HL-60 (cell line): ENCODE measurements around the gene KDM8.

ENCODE experiments used
- GABPA ChIP-seq: IDR thresholded peaks from 2 replicates; pipeline ENCODE4 v1.6.1; 2012; ENCODE audit warnings: low read depth
- TF ChIP-seq, protein P1 (sequence below): IDR thresholded peaks from 2 replicates; pipeline ENCODE4 v1.6.1; 2012; ENCODE audit warnings: low read depth; ENCODE audit not compliant: insufficient replicate concordance
- TF ChIP-seq, protein P2 (sequence below): IDR thresholded peaks from one replicate; pipeline ENCODE4 v1.5.1; 2011; ENCODE audit warnings: low read length, control low read depth, inconsistent platforms; ENCODE audit not compliant: insufficient read depth

DNA sequence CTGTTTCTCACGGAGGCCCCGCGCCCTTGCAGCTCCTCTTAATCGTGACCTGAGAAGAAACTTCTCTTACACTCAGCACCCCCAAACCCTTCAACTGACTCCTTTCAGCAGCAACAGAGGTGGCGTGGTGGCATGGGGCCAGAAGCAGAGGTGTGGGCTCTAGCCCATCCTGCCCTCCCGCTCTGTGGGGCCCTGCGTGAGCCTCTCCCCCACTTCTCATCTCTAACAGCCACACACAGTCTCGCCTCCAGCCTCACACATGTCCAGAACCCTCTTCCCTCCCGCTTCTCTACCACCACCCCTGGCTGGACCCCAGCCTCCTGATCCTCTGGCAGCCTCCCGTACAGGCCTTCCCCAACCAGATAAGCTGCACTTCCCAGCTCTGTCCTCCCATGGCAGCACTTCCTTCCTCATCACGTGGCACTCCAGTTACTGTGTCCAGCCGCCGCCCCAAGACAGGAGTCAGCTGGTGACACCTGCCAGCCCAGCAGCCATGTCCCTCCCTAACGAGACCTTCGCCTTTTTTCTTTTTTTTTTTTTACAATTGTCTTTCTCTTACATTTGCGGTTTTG, 34.8 kb downstream of the KDM8 start:
- TF ChIP-seq, protein P1, sequence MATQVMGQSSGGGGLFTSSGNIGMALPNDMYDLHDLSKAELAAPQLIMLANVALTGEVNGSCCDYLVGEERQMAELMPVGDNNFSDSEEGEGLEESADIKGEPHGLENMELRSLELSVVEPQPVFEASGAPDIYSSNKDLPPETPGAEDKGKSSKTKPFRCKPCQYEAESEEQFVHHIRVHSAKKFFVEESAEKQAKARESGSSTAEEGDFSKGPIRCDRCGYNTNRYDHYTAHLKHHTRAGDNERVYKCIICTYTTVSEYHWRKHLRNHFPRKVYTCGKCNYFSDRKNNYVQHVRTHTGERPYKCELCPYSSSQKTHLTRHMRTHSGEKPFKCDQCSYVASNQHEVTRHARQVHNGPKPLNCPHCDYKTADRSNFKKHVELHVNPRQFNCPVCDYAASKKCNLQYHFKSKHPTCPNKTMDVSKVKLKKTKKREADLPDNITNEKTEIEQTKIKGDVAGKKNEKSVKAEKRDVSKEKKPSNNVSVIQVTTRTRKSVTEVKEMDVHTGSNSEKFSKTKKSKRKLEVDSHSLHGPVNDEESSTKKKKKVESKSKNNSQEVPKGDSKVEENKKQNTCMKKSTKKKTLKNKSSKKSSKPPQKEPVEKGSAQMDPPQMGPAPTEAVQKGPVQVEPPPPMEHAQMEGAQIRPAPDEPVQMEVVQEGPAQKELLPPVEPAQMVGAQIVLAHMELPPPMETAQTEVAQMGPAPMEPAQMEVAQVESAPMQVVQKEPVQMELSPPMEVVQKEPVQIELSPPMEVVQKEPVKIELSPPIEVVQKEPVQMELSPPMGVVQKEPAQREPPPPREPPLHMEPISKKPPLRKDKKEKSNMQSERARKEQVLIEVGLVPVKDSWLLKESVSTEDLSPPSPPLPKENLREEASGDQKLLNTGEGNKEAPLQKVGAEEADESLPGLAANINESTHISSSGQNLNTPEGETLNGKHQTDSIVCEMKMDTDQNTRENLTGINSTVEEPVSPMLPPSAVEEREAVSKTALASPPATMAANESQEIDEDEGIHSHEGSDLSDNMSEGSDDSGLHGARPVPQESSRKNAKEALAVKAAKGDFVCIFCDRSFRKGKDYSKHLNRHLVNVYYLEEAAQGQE: no peak
- TF ChIP-seq GABPA: no peak
- TF ChIP-seq, protein P2, sequence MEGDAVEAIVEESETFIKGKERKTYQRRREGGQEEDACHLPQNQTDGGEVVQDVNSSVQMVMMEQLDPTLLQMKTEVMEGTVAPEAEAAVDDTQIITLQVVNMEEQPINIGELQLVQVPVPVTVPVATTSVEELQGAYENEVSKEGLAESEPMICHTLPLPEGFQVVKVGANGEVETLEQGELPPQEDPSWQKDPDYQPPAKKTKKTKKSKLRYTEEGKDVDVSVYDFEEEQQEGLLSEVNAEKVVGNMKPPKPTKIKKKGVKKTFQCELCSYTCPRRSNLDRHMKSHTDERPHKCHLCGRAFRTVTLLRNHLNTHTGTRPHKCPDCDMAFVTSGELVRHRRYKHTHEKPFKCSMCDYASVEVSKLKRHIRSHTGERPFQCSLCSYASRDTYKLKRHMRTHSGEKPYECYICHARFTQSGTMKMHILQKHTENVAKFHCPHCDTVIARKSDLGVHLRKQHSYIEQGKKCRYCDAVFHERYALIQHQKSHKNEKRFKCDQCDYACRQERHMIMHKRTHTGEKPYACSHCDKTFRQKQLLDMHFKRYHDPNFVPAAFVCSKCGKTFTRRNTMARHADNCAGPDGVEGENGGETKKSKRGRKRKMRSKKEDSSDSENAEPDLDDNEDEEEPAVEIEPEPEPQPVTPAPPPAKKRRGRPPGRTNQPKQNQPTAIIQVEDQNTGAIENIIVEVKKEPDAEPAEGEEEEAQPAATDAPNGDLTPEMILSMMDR: no peak
